ENCODE data around the gene PCSK5.
"Not testable (repeated sequence)": the region's sequence is repeated elsewhere in the genome, so short reads cannot be mapped to it uniquely, and the experiment has no call there.

The PCSK5 gene

DNA sequence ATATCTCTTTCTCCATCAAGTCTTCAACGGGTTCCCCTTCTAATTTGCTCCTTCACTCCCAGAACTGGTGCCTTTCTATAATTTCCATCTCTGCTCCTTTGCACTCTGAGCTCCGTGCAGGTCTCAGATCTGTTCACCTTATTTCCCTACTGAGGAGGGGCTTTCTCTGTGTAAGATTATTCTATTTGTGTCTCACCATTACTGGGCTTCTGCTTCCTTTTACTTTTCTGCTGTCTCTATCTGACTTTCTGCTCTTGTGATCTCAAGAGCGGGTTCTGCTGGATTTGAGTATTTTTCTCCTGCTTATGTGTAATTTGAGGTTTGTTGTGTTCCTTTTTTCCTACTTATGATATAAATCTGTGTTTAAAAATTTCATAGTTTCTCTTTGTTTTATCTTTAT lies 117.5 kb downstream of the PCSK5 start:
- DNase-seq, result no peak

- DNase-seq, result no peak
Measured at GRCh38 chr9:76013809-76014208, 123.3 kb downstream of the PCSK5 start.

GRCh38 chr9:76018235-76018634 lies 127.8 kb downstream of the PCSK5 start:
- no peak for DNase-seq

DNA sequence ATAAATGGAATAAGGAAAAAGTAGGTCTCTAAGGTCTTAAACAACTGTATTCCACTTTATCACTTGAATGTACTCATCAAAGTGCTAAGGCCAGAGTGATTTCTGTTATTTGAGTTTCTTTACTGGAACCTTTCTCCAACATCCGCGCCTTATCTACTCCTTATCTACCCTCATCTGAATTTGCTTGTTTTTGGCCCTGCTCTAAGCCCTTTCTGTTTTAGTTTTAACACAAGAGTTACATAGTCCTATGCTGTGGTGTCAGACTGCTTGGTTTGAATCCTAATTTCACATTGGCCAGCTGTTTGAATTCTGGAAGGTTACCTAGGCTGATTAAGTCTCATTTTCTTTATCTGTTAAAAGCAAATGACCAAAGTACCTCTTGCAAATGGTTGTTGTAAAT lies 128.3 kb downstream of the PCSK5 start:
- DNase-seq, result no peak

- no peak for DNase-seq
Measured at GRCh38 chr9:76020652-76021051, 130.2 kb downstream of the PCSK5 start.

- no peak for DNase-seq
Measured at GRCh38 chr9:76022317-76022716, 131.8 kb downstream of the PCSK5 start.

- DNase-seq, result no peak
Measured at GRCh38 chr9:76023715-76024195, 133.3 kb downstream of the PCSK5 start.

GRCh38 chr9:76025286-76025685 lies 134.8 kb downstream of the PCSK5 start:
- DNase-seq, result no peak

DNA sequence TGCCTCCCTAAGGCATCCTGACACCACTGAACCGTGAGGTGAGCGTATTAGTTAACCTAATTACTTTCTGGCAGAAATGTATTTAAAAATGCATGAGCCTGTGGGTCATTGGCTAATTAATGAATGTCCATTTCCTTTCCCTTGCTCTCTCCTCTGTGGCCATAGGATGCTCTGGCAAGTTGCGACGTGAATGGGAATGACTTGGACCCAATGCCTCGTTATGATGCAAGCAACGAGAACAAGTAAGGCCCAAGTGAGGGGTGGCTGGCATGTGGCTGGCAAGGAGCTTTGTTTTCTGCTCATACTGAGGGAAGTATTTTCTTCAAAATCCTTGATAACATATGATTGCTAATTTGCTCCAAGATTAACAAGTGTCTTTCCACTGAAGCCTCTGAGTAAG lies 136.3 kb downstream of the PCSK5 start:
- no peak for DNase-seq

DNA sequence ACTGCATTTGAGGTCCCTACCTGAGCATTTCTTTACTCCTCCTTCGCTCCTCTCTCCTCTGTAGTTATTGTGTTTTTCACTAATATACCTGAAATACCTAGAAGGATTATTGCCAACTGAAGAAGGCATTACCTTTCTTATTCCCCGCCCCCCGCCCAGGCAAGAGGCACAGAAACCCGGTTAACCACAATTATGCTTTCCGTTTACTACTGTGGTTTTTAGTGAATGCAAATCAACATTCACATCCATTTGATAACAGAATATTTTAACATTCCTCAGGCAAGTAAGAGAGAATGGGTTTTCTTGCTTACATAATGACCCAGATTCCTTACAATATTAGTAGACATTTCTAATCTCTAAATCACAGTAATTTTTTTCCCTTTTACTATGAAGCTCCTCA lies 136.9 kb downstream of the PCSK5 start:
- no peak for DNase-seq

GRCh38 chr9:76027861-76028260 lies 137.4 kb downstream of the PCSK5 start:
- no peak for DNase-seq

DNA sequence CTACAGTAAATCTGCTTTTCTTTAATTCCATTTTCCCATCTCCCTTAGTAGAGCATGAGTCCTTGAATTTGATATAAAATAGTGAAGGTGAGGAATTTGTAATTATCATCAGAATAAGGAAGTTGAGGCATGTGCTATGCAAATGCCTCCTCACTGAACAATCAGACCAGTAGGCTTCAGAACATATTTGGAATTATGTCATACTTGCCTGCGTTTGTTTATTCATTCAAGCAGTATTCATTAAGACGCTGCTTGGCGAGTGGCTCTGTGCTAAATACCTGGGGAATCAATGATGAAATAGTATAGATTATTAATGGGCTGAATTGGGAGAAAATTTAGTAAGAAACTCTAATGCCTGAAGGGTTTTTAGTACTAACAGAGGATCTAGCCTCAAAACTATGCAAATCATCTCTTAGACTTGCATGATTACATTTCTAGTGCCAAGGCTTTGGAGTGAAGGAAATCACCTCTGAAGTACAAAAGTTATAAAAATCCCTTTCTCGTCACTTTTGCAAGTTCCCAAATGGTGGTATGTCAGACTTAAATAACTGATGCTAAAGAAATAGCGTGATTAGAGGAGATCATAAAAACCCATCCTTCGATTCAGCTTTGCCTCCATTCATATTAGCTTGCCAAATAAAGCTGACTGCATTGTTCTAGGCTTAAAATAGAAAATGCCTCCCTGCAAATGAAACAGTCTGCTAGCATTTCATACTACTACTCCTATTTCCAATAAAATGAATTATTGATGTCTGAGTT lies 141.7 kb downstream of the PCSK5 start:
- DNase-seq, result no peak

DNA sequence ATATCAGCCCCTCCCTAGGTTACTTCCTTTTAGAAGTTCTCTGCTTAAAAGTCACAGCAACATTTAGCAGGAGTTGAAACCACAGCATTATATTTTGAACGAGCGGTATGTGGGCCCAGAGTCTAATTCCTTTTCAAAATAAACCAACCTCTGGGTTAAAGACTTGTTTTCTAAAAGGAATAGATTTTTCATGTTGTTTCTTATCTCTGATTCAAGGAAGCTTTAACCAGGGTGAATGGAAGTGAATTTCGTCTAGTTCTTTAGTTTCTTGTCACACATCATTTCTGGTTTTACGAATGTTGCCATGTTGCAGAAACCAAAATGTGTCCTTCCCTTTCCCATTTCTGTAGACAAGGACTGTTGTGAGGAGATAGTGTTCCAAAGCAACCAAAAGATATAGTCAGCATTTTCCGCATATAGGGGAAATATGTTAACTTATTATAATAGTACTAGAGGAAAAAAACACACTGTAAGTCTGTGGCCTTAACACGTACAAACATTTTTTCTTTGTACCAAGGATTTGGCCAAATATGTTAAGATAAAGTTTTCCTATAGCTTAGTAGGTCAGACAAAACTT lies 142.4 kb downstream of the PCSK5 start:
- DNase-seq, result no peak

- no peak for DNase-seq
Measured at GRCh38 chr9:76034049-76034448, 143.6 kb downstream of the PCSK5 start.

DNA sequence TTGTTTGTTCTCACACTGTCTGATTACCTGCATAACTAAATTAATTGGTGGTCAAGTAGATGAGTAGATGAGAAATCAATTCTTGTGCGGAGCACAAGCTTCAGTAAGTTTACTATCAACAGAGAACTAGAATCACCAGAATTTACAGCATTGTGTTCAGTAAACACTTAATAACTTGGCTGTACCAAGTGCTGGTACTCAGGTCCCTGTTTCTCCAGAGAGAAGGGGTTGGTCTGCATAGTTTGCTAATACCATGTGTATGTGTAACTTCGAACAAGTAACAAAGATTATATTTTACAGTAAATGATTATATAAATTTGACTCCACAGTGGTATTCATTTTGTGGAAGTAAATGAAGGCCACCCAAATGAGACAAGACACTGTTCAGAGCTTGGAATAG lies 146.3 kb downstream of the PCSK5 start:
- DNase-seq, result no peak

GRCh38 chr9:76037587-76038225 lies 147.2 kb downstream of the PCSK5 start:
- no peak for DNase-seq

DNA sequence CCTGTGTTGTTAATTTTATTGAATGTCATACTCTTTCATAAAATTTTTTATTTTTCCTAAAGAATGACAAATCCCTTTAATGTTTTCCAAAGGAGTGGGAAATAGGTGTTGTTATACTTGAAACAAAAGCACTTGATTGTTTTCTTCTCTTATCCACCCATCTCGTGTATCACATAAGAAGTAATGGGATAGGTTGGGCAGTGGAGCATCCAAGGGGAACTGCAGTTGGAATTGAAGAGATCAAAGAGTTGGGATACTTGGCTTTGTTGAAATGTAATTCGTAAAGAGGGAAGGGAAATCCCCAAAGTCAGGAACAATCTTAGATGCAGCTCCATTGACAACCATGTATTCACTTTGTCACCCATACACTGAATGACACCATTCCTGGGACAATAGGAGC lies 148.0 kb downstream of the PCSK5 start:
- no peak for DNase-seq

- DNase-seq, result no peak
Measured at GRCh38 chr9:76044266-76044819, 153.9 kb downstream of the PCSK5 start.

GRCh38 chr9:76045221-76045620 lies 154.7 kb downstream of the PCSK5 start:
- no peak for DNase-seq

DNA sequence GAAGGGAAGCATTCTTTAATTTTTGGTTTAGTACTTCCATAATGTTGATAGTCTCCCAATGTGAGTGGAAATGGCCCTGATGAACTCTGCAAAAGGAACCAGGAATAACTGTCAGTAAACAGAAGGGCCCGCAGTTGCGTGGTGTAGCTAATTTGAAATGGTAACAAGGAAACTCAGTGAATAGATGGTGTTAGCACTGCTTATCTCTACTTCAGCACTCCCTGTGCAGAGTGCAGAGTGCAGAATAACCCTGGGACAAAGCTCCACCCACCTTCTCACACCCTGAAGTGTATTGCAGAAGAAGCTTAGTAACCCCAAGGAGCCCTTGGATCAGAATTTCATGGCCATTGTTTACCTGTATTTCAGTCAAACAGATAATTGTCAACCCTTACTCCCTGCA lies 158.9 kb downstream of the PCSK5 start:
- no peak for DNase-seq

GRCh38 chr9:76067696-76068095 lies 177.2 kb downstream of the PCSK5 start:
- DNase-seq, result no peak

DNA sequence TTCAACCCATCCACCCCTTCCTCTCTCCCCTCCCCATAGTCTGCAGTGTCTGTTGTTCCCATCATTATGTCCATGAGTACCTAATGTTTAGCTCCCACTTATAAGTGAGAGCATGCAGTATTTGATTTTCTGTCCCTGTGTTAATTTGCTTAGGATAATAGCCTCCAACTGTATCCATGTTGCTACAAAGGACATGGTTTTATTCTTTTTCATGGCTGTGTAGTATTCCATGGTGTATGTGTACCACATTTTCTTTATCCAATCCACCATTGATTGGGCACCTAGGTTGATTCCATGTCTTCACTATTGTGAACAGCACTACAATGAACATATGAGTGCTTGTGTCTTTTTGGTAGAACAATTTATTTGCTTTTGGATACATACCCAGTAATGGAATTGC lies 187.1 kb downstream of the PCSK5 start:
- DNase-seq, result no peak

DNA sequence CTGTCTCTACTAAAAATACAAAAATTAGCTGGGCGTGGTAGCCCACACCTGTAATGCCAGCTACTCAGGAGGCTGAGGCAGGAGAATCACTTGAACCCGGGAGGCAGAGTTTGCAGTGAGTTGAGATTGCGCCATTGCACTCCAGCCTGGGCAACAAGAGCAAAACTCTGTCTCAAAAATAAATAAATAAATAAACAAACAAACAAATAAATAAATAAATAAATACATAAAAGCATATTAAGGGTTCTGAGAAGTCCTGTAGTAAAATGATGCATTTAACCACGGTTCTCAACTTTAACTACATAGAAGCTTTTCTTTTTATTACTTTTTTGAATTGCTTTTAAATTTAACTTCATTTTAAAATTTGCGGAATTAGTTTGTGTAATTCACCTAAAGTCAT lies 190.8 kb downstream of the PCSK5 start:
- DNase-seq, result not testable (repeated sequence)

- no peak for DNase-seq
Measured at GRCh38 chr9:76082057-76082456, 191.6 kb downstream of the PCSK5 start.

Measured in right kidney (tissue), 1 donor.